CD4-positive, CD25-positive, alpha-beta regulatory T cell (primary cell): ENCODE results near the gene MEDAG. TPM values are rescaled to one million over a fixed set of nuclear protein-coding genes. Genes with fewer than 3 reads are reported as not detected.

Experiments used
- ATAC-seq, 2 donors: fragments of 150-1000 bp; cut with Tn5 transposase; one replicate each; pipeline ENCODE4 v1.10.0; 2021; ENCODE audit warnings: low read depth in 2 of 2, moderate number of reproducible peaks in 2 of 2, moderate library complexity in 1 of 2
- DNase-seq, 3 donors: peaks; one replicate each; pipeline versions ENCODE4 v3.0.0 to v3.0.0-alpha.2; 2012 to 2022; ENCODE audit warnings: mixed read lengths in 1 of 3
- H3K27ac ChIP-seq: one replicate; pipeline ENCODE4 v1.7.0; 2013; ENCODE audit warnings: mild to moderate bottlenecking, low read length; ENCODE audit not compliant: insufficient read depth, poor library complexity, severe bottlenecking
- H3K27me3 ChIP-seq: one replicate; pipeline ENCODE4 v1.7.0; 2013; ENCODE audit warnings: low read length; ENCODE audit not compliant: control insufficient read depth, insufficient read depth
- H3K36me3 ChIP-seq: one replicate; pipeline ENCODE4 v1.7.0; 2013; ENCODE audit warnings: mild to moderate bottlenecking, low read length, moderate library complexity; ENCODE audit not compliant: control insufficient read depth, insufficient read depth
- H3K4me1 ChIP-seq: 2 replicates; pipeline ENCODE4 v1.7.0; 2013; ENCODE audit warnings: mild to moderate bottlenecking, low read length; ENCODE audit not compliant: insufficient read depth, control insufficient read depth, poor library complexity, severe bottlenecking
- H3K4me3 ChIP-seq: one replicate; pipeline ENCODE4 v1.7.0; 2013; ENCODE audit warnings: low read depth, mild to moderate bottlenecking, low read length, moderate library complexity
- H3K9me3 ChIP-seq, 2 experiments: 1 replicate in 1 of 2; 2 replicates in 1 of 2; pipeline ENCODE4 v1.7.0; 2013; ENCODE audit warnings: low read length in 2 of 2, mild to moderate bottlenecking in 1 of 2, moderate library complexity in 1 of 2; ENCODE audit not compliant: control insufficient read depth in 2 of 2
- H3K27ac Mint-ChIP-seq, 3 donors: one replicate each; pipeline ENCODE4 v1.8.0; 2020 to 2022; ENCODE audit warnings: mild to moderate bottlenecking in 3 of 3, mixed read lengths in 3 of 3, moderate library complexity in 2 of 3
- H3K27me3 Mint-ChIP-seq: one replicate; pipeline ENCODE4 v1.8.0; 2022; ENCODE audit warnings: mild to moderate bottlenecking, mixed read lengths
- H3K36me3 Mint-ChIP-seq: one replicate; pipeline ENCODE4 v1.8.0; 2020; ENCODE audit warnings: mixed read lengths
- H3K4me1 Mint-ChIP-seq, 4 donors: one replicate each; pipeline ENCODE4 v1.8.0; 2020 to 2022; ENCODE audit warnings: mixed read lengths in 4 of 4, mild to moderate bottlenecking in 1 of 4
- H3K4me3 Mint-ChIP-seq, 4 donors: one replicate each; pipeline ENCODE4 v1.8.0; 2020 to 2022; ENCODE audit warnings: mild to moderate bottlenecking in 4 of 4, mixed read lengths in 4 of 4, moderate library complexity in 3 of 4
- H3K9me3 Mint-ChIP-seq, 7 donors: one replicate each; pipeline ENCODE4 v1.8.0; 2020 to 2022; ENCODE audit warnings: mixed read lengths in 7 of 7, mild to moderate bottlenecking in 3 of 7, moderate library complexity in 2 of 7
- polyA plus RNA-seq, 4 donors: library from polyadenylated mRNA; unstranded; fragments of 300-500 nt; fragmentation: Illumina TruSeq; gene quantifications; one replicate each; pipeline ENCODE4 v1.2.3, GENCODE V29; 2021
- total RNA-seq: library from RNA; stranded (reverse); gene quantifications from one replicate; pipeline ENCODE4 v1.2.3, GENCODE V29; 2022

Gene MEDAG
- total and polyA plus RNA-seq, 5 donors from 2014 or later, result 0.11 TPM; not detected in 4

DNA sequence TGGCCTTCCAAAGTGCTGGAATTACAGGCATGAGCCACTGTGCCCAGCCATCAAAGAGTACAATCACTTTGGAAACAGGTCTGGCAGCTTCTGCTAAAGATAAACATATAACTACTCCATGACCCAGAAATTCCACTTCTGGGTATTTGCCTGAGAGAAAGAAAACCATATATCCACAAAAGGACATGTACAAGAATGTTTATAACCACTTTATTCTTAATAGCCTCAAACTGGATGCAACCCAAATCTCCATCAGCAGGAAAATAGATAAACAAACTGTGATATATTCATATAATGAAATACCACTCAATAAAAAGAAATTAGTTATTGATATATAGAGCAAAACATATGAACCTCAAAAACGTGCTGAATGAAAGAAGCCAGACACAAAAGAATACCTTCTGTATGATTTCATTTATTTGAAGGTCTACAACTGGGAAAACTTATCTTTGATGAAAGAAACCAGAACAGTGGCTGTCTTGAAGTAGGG, 66.9 kb downstream of the MEDAG start:
- Histone ChIP-seq H3K4me1 (no peaks in the 10 kb centered on the region), H3K27me3 (peaks cover 8% of the 10 kb centered on the region), H3K27ac (no peak overlapping the region), H3K9me3 (no peaks in the 10 kb centered on the region), H3K4me3 (no peak overlapping the region), H3K36me3 (no peaks in the 10 kb centered on the region)
- H3K4me1 Mint-ChIP-seq, result no peaks in the 10 kb centered on the region
- H3K27me3 Mint-ChIP-seq, result peaks cover 53% of the 10 kb centered on the region
- no peak for ATAC-seq
- H3K36me3 Mint-ChIP-seq, result no peaks in the 10 kb centered on the region
- H3K9me3 Mint-ChIP-seq, result no peaks in the 10 kb centered on the region
- H3K27ac Mint-ChIP-seq, result no peak overlapping the region
- DNase-seq, result no peak
- no peak overlapping the region for H3K4me3 Mint-ChIP-seq

DNA sequence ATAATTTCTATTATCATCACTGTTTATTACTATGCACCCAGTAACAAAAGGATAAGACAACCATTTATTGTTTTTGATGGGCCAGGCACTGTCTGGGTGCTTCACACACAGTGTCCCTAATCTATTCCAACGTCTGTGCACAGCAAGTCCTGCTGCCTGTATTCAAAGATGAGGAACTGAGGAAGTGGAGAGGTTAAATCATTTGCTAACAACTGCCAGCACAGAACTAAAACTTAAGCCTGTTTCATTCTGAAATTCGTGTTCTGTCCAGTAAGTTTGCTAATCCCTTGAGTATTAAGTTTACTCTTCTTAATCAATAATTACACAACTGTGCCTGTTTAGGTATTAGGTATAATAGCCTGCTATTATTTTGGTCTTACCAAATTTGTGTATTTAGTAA, 68.3 kb downstream of the MEDAG start:
- Mint-ChIP-seq H3K9me3 (no peaks in the 10 kb centered on the region), H3K36me3 (no peaks in the 10 kb centered on the region), H3K27ac (no peak overlapping the region), H3K4me3 (no peak overlapping the region), H3K27me3 (peaks cover 46% of the 10 kb centered on the region), H3K4me1 (no peaks in the 10 kb centered on the region)
- H3K27ac ChIP-seq, result no peak overlapping the region
- no peak overlapping the region for H3K4me3 ChIP-seq
- ATAC-seq (no peak), DNase-seq (no peak)
- no peaks in the 10 kb centered on the region for H3K36me3 ChIP-seq
- H3K9me3 ChIP-seq, result no peaks in the 10 kb centered on the region
- H3K4me1 ChIP-seq, result no peaks in the 10 kb centered on the region
- peaks cover 6% of the 10 kb centered on the region for H3K27me3 ChIP-seq

Other genes starting within 250 kb of the MEDAG start
- 80.4 TPM for gene ALOX5AP, start 170.7 kb upstream of the MEDAG start, total RNA-seq
- gene ALOX5AP, start 170.7 kb upstream of the MEDAG start, polyA plus RNA-seq, result 100 to 1,000 TPM; 299 to 544 (median 380) TPM
- not detected for gene TEX26, start 26.4 kb downstream of the MEDAG start, total RNA-seq
- not detected for gene TEX26, start 26.4 kb downstream of the MEDAG start, polyA plus RNA-seq